ENCODE data around the gene COPB1. TPM values are rescaled to one million over a fixed set of nuclear protein-coding genes. Genes with fewer than 3 reads are reported as not detected.

COPB1 gene
- total and polyA plus RNA-seq, 9 of the 15 experiments (the other 6 are each of a cell fraction or from before 2014, with no cell fraction given) = 64.7 to 188 (median 91.6) TPM

- Histone ChIP-seq H3K9me3 (replicated peaks; ENCODE audit: control insufficient read depth, insufficient read depth, low read depth, low read length) (no peaks in the 10 kb centered on the region), H3K36me3 (ENCODE audit: control insufficient read depth, insufficient read depth, low read length) (peaks cover 5% of the 10 kb centered on the region; the same call in 2 of the 3 replicates), H3K4me1 (replicated peaks in 1 of 2; ENCODE audit: control insufficient read depth in 2 of 2, insufficient read depth in 2 of 2, low read length in 2 of 2) (peaks cover 0 to 13% of the 10 kb centered on the region in 2 experiments; a peak in 3 of 5 replicates), H3K79me2 (ENCODE audit: control insufficient read depth, insufficient read depth, low read length) (peaks cover 2% of the 10 kb centered on the region; the same call in 1 of the 3 replicates), H2AFZ (ENCODE audit: low read depth, low read length) (no peak overlapping the region), H3K4me2 (ENCODE audit: insufficient read depth, low read length) (no peak overlapping the region), H3K9ac (ENCODE audit: insufficient read depth in 1 of 2, low read depth in 2 of 2, low read length in 2 of 2) (no peak overlapping the region), H3K27me3 (ENCODE audit: control insufficient read depth in 2 of 2, insufficient read depth in 2 of 2, low read length in 2 of 2) (no peaks in the 10 kb centered on the region), H3K9me1 (ENCODE audit: control insufficient read depth, insufficient read depth, low read length) (no peaks in the 10 kb centered on the region), H4K20me1 (replicated peaks; ENCODE audit: control insufficient read depth, insufficient read depth, low read length) (no peaks in the 10 kb centered on the region), H3K27ac (ENCODE audit: extremely low read depth, low read depth, low read length) (no peak overlapping the region), H3K4me3 (no peak overlapping the region)
- BruUV-seq (replicated peaks) = no TSS peak
- in situ Hi-C loops (cut with MboI) = no loop called here
- ChIA-PET CTCF (ENCODE audit: low intra/inter-chr PET ratio) (no interaction called here), POLR2A (interaction anchor here (0.6 to 0.9 kb wide), 3 partner anchors 19 to 102 kb away, joined by 3 to 4 read pairs (median 4); no protein-coding TSS in a partner anchor)
- DNase-seq (ENCODE audit: extremely low read depth in 1 of 4, low spot score in 3 of 4) (no peak), FAIRE-seq (no peak), ATAC-seq (no peak)
- intact Hi-C loops (cut with micrococcal nuclease) = no loop called here
- TF ChIP-seq ZHX1 (conservative IDR thresholded peaks at IDR 0.05; ENCODE audit: low read length) (no peak), ZKSCAN3 (CRISPR knock-in tag; IDR thresholded peaks at IDR 0.05) (no peak), ZNF707 (CRISPR knock-in tag; conservative IDR thresholded peaks at IDR 0.05) (no peak), TARDBP (IDR thresholded peaks at IDR 0.05) (no peak), CHD7 (IDR thresholded peaks at IDR 0.05; ENCODE audit: low read depth, low read length) (no peak), NFE2 (IDR thresholded peaks at IDR 0.05; ENCODE audit: low read depth) (no peak), SRSF3 (IDR thresholded peaks at IDR 0.05; ENCODE audit: insufficient read depth, low read length) (no peak), MCM5 (IDR thresholded peaks at IDR 0.05; ENCODE audit: low read depth) (no peak), MYNN (IDR thresholded peaks at IDR 0.05) (no peak), MYNN (CRISPR knock-in tag; IDR thresholded peaks at IDR 0.05) (no peak), ZNF274 (IDR thresholded peaks at IDR 0.05; ENCODE audit: borderline replicate concordance, low read depth, low read length) (no peak)
Measured at GRCh38 chr11:14542324-14542723, 42.7 kb upstream of the COPB1 start.

Data from K562 (cell line).